PC-3 (cell line): Measurements from ENCODE around the gene CHRNA4. TPM values are rescaled to one million over a fixed set of nuclear protein-coding genes. Genes with fewer than 3 reads are reported as not detected.
A peak's percentile ranks its signal among the peaks of the same experiment; 100 is the strongest.

Experiments used
- ATAC-seq: fragments of 200-7000 bp; cut with Tn5 transposase; 2 replicates; pipeline ENCODE4 v1.9.1; 2020; ENCODE audit warnings: mild to moderate bottlenecking, moderate library complexity
- BruUV-seq: library from RNA; stranded (reverse); fragments of 400-500 nt; replicated peaks from 2 replicates; lab custom pipeline; 2021; lab: Mats Ljungman, UMichigan
- CTCF ChIA-PET: fragments of 300-600 bp; sonication (Branson Sonifier 250); formaldehyde crosslinking; loops from one replicate; lab custom pipeline; 2022; ENCODE audit warnings: antibody characterized with exemption; lab: Charles Lee
- POLR2A ChIA-PET: fragments of 300-600 bp; sonication (Branson Sonifier 250); formaldehyde crosslinking; loops from one replicate; lab custom pipeline; 2022; ENCODE audit warnings: antibody characterized with exemption; ENCODE audit not compliant: unreplicated experiment; lab: Charles Lee
- DNase-seq: peaks from one replicate; pipeline ENCODE4 v3.0.0-alpha.2; 2015
- H2AFZ ChIP-seq: fragments of 300-600 bp; sonication (generic); 2 replicates; pipeline ENCODE4 v1.6.0; 2016; ENCODE audit warnings: antibody characterized with exemption, low read length
- H3F3A ChIP-seq: fragments of 300-600 bp; sonication (generic); one replicate; pipeline ENCODE4 v1.6.0; 2017; ENCODE audit warnings: antibody characterized with exemption, low read length, control low read depth, mild to moderate bottlenecking; ENCODE audit not compliant: unreplicated experiment
- H3K27ac ChIP-seq: fragments of 300-600 bp; sonication (generic); 2 replicates; pipeline ENCODE4 v1.5.1; 2016; ENCODE audit warnings: mild to moderate bottlenecking, low read length
- H3K27me3 ChIP-seq: fragments of 300-600 bp; sonication (generic); 2 replicates; pipeline ENCODE4 v1.6.1; 2016; ENCODE audit warnings: low read length, mixed read lengths
- H3K36me3 ChIP-seq: fragments of 300-600 bp; sonication (generic); 2 replicates; pipeline ENCODE4 v1.6.1; 2016; ENCODE audit warnings: low read depth, mixed run types, low read length, mixed read lengths
- H3K4me1 ChIP-seq: fragments of 300-600 bp; sonication (generic); 2 replicates; pipeline ENCODE4 v1.5.1; 2016; ENCODE audit warnings: low read length; ENCODE audit not compliant: insufficient read depth
- H3K4me2 ChIP-seq: fragments of 300-600 bp; sonication (generic); 2 replicates; pipeline ENCODE4 v1.6.0; 2016; ENCODE audit warnings: low read length
- H3K4me3 ChIP-seq: fragments of 300-600 bp; sonication (generic); 2 replicates; pipeline ENCODE4 v1.5.1; 2016; ENCODE audit warnings: mild to moderate bottlenecking, low read length, mixed read lengths
- H3K79me2 ChIP-seq: fragments of 300-600 bp; sonication (generic); 2 replicates; pipeline ENCODE4 v1.6.1; 2017; ENCODE audit warnings: low read length, mixed read lengths
- H3K9ac ChIP-seq: fragments of 300-600 bp; sonication (generic); 2 replicates; pipeline ENCODE4 v1.6.0; 2016; ENCODE audit warnings: mild to moderate bottlenecking, low read length
- H3K9me2 ChIP-seq: fragments of 300-600 bp; sonication (generic); replicated peaks from 2 replicates; pipeline ENCODE4 v1.6.1; 2016; ENCODE audit warnings: mixed run types, low read length, mixed read lengths
- H3K9me3 ChIP-seq: fragments of 300-600 bp; sonication (generic); 2 replicates; pipeline ENCODE4 v1.6.1; 2016; ENCODE audit warnings: low read length, mixed read lengths
- H4K20me1 ChIP-seq: fragments of 300-600 bp; sonication (generic); 2 replicates; pipeline ENCODE4 v1.6.1; 2016; ENCODE audit warnings: low read length, mixed read lengths
- EZH2 ChIP-seq: fragments of 300-600 bp; sonication (generic); IDR thresholded peaks from one replicate; pipeline ENCODE4 v1.6.1; 2017; ENCODE audit warnings: antibody characterized with exemption, mild to moderate bottlenecking, low read length; ENCODE audit not compliant: unreplicated experiment
- EZH2phosphoT487 ChIP-seq: fragments of 300-600 bp; sonication (generic); IDR thresholded peaks from 2 replicates; pipeline ENCODE4 v1.6.1; 2018; ENCODE audit warnings: mild to moderate bottlenecking, antibody characterized with exemption, low read length, borderline replicate concordance
- intact Hi-C: fragments of 100-400 bp; cut with micrococcal nuclease; formaldehyde crosslinking; loops from 2 replicates; pipeline ENCODE4 v1.9.0; 2023
- total RNA-seq: library from RNA; depleted of rRNA; stranded (reverse); fragments of >200 nt; gene quantifications from 2 replicates; pipeline ENCODE4 v1.2.3, GENCODE V29; 2014
- TF ChIP-seq, protein P1 (sequence below): fragments of 300-600 bp; sonication (generic); conservative IDR thresholded peaks from 2 replicates; pipeline ENCODE4 v1.5.1; 2017; ENCODE audit warnings: antibody characterized with exemption, low read depth, mild to moderate bottlenecking, low read length

CHRNA4 gene
- total RNA-seq, 1 experiment from 2014 or later: not detected

DNA sequence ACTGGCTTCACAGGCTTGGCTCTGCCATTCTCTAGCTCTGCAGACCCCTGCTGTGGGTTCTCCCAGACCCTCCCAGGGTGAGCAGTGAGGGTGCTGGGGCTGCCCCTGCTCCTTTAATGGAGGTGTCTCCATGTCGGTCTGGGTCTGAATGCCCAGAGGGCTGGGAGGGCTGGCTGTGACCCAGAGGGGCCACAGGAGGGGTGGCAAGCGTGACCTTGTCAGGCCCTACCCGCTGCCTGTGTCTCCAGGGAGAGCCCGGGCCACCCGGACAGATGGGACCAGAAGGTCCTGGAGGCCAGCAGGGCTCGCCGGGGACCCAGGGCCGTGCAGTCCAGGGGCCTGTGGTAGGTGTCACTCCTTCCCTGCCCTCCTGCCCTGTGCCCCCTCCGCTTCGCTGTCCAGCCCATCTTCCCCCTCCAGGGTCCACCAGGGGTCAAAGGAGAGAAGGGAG is 36.1 kb downstream of the CHRNA4 start:
- Histone ChIP-seq H3K9me3 (no peaks in the 10 kb centered on the region), H2AFZ (no peak overlapping the region), H3F3A (no peaks in the 10 kb centered on the region), H3K79me2 (no peaks in the 10 kb centered on the region), H3K27ac (no peak overlapping the region), H4K20me1 (no peaks in the 10 kb centered on the region), H3K27me3 (peaks cover 20% of the 10 kb centered on the region; the same call in 1 of the 2 replicates), H3K4me2 (no peak overlapping the region), H3K4me3 (no peak overlapping the region), H3K4me1 (no peaks in the 10 kb centered on the region), H3K36me3 (no peaks in the 10 kb centered on the region), H3K9me2 (no peaks in the 10 kb centered on the region), H3K9ac (no peak overlapping the region)
- BruUV-seq: no TSS peak
- DNase-seq: no peak
- intact Hi-C loops: no loop called here
- no peak for ATAC-seq
- POLR2A ChIA-PET: no interaction called here
- no peak for TF ChIP-seq EZH2phosphoT487
- no peak for TF ChIP-seq EZH2
- TF ChIP-seq, protein P1, sequence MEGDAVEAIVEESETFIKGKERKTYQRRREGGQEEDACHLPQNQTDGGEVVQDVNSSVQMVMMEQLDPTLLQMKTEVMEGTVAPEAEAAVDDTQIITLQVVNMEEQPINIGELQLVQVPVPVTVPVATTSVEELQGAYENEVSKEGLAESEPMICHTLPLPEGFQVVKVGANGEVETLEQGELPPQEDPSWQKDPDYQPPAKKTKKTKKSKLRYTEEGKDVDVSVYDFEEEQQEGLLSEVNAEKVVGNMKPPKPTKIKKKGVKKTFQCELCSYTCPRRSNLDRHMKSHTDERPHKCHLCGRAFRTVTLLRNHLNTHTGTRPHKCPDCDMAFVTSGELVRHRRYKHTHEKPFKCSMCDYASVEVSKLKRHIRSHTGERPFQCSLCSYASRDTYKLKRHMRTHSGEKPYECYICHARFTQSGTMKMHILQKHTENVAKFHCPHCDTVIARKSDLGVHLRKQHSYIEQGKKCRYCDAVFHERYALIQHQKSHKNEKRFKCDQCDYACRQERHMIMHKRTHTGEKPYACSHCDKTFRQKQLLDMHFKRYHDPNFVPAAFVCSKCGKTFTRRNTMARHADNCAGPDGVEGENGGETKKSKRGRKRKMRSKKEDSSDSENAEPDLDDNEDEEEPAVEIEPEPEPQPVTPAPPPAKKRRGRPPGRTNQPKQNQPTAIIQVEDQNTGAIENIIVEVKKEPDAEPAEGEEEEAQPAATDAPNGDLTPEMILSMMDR: no peak
- CTCF ChIA-PET: no interaction called here

DNA sequence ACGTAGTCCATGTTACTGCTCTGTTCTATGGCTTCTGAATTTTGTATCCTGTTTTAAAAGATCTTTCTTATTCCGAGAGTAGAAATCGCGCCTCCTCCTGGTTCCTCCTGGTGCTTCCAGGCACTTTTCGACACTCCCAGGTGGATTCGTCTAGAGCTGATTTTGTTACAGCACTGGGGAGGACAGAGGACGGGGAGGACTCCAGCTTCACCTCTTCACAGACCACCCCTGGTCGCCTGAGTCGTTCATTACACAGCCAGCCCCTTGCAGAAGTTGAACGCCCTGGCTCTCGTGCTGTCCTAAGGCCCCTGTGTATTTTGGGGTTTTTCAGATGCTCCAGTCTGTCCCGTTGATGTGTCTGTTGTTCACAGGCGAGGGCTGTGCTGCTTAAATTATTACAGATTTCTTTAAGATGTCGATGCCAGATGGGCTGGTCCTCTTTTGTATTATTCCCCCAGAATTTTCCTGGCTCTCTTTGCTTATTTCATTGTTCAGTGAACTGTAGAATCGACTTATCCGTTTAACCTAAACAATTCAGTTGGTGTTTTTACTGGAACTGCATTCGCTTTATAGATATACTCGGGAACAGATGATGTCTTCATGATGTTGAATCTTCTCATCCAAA is 37.7 kb downstream of the CHRNA4 start:
- H4K20me1 ChIP-seq: no peaks in the 10 kb centered on the region
- POLR2A ChIA-PET: no interaction called here
- H3K4me1 ChIP-seq: no peaks in the 10 kb centered on the region
- CTCF ChIA-PET: no interaction called here
- H3F3A ChIP-seq: no peaks in the 10 kb centered on the region
- no peaks in the 10 kb centered on the region for H3K36me3 ChIP-seq
- no peak overlapping the region for H3K4me3 ChIP-seq
- no peak overlapping the region for H3K27ac ChIP-seq
- intact Hi-C loops: no loop called here
- H3K9me2 ChIP-seq: no peaks in the 10 kb centered on the region
- H3K9ac ChIP-seq: no peak overlapping the region
- H3K79me2 ChIP-seq: no peaks in the 10 kb centered on the region
- BruUV-seq: no TSS peak
- H3K27me3 ChIP-seq: peaks cover 20% of the 10 kb centered on the region; the same call in 1 of the 2 replicates
- TF ChIP-seq, protein P1: 0 out of 2 replicates have a peak, but pooled peaks have one; percentile 12
- no peak for TF ChIP-seq EZH2phosphoT487
- TF ChIP-seq EZH2: no peak
- H3K9me3 ChIP-seq: no peaks in the 10 kb centered on the region
- H3K4me2 ChIP-seq: no peak overlapping the region
- ATAC-seq (no peak), DNase-seq (no peak)
- H2AFZ ChIP-seq: no peak overlapping the region

DNA sequence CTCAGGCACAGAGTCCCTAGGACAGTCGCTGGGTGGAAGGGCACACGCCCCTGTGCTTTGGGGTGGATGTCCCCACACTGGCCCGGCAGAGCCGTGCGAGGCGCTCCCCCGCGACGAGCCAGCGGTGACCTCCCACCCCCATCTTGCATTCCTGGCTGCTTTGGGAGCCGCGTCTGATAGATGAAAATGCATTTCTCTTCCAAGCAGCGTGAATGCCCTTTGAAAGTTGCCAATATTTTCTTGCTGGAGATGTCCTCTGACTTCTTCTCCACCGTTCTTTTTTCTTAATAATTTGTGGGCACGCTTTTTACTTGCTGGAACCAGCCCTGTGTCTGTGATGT is 38.2 kb downstream of the CHRNA4 start:
- no peaks in the 10 kb centered on the region for H3K9me3 ChIP-seq
- CTCF ChIA-PET: no interaction called here
- no peak overlapping the region for H3K27ac ChIP-seq
- DNase-seq (no peak), ATAC-seq (no peak)
- no peak overlapping the region for H3K9ac ChIP-seq
- no peak overlapping the region for H2AFZ ChIP-seq
- H3F3A ChIP-seq: no peaks in the 10 kb centered on the region
- H4K20me1 ChIP-seq: no peaks in the 10 kb centered on the region
- H3K4me1 ChIP-seq: no peaks in the 10 kb centered on the region
- POLR2A ChIA-PET: no interaction called here
- no peaks in the 10 kb centered on the region for H3K9me2 ChIP-seq
- intact Hi-C loops: no loop called here
- H3K36me3 ChIP-seq: no peaks in the 10 kb centered on the region
- no TSS peak for BruUV-seq
- no peak overlapping the region for H3K4me2 ChIP-seq
- H3K4me3 ChIP-seq: no peak overlapping the region
- no peaks in the 10 kb centered on the region for H3K79me2 ChIP-seq
- peaks cover 20% of the 10 kb centered on the region; the same call in 1 of the 2 replicates for H3K27me3 ChIP-seq
- no peak for TF ChIP-seq EZH2
- TF ChIP-seq EZH2phosphoT487: no peak
- TF ChIP-seq, protein P1: no peak
